ENCODE results near the gene CERS4.

Gene CERS4

GRCh38 chr19:8214802-8215201 lies 5.6 kb downstream of the CERS4 start:
- TF ChIP-seq, protein P1, sequence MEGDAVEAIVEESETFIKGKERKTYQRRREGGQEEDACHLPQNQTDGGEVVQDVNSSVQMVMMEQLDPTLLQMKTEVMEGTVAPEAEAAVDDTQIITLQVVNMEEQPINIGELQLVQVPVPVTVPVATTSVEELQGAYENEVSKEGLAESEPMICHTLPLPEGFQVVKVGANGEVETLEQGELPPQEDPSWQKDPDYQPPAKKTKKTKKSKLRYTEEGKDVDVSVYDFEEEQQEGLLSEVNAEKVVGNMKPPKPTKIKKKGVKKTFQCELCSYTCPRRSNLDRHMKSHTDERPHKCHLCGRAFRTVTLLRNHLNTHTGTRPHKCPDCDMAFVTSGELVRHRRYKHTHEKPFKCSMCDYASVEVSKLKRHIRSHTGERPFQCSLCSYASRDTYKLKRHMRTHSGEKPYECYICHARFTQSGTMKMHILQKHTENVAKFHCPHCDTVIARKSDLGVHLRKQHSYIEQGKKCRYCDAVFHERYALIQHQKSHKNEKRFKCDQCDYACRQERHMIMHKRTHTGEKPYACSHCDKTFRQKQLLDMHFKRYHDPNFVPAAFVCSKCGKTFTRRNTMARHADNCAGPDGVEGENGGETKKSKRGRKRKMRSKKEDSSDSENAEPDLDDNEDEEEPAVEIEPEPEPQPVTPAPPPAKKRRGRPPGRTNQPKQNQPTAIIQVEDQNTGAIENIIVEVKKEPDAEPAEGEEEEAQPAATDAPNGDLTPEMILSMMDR (IDR thresholded peaks at IDR 0.05) = no peak

DNA sequence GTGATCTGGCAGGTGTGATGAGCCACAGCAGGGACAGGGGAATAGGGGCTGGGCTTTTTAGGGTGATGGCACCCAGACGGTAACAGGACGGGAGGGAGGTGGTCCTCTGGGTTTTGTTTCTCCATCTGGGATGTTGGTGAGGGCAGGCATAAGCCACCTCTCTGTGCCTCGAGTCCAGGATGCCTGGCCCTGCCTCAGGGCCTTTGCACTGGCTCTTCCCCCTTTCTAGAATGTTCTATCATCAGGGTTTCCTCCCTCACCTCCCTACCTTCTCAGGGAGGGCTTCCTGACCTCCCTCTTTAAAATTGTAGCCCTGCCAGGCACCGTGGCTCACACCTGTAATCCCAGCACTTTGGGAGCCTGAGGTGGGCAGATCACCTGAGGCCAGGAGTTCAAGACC lies 6.6 kb downstream of the CERS4 start:
- TF ChIP-seq, protein P1 (IDR thresholded peaks at IDR 0.05) = no peak

- TF ChIP-seq, protein P1 (IDR thresholded peaks at IDR 0.05) = no peak
Measured at GRCh38 chr19:8216357-8216756, 7.2 kb downstream of the CERS4 start.

GRCh38 chr19:8220481-8220880 lies 11.3 kb downstream of the CERS4 start:
- TF ChIP-seq, protein P1 (IDR thresholded peaks at IDR 0.05) = no peak

DNA sequence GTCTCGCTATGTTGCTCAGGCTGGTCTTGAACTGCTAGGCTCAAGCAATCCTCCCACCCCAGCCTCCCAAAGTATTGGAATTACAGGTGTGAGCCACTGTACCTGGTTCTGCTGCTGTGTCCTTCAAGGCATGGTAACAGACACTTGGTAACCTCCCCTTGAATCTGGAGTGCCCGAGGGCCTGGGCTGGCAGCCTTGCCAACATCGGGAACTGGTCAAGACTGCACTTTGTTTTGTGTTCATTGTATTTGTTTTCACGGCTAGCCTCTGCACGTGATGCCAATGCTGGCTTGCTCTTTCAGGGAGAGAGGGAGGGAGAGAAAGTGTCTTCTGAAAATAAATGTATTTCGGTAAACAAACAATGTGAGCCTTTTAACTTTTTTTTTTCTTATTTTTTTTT lies 12.0 kb downstream of the CERS4 start:
- TF ChIP-seq, protein P1 (IDR thresholded peaks at IDR 0.05) = no peak

DNA sequence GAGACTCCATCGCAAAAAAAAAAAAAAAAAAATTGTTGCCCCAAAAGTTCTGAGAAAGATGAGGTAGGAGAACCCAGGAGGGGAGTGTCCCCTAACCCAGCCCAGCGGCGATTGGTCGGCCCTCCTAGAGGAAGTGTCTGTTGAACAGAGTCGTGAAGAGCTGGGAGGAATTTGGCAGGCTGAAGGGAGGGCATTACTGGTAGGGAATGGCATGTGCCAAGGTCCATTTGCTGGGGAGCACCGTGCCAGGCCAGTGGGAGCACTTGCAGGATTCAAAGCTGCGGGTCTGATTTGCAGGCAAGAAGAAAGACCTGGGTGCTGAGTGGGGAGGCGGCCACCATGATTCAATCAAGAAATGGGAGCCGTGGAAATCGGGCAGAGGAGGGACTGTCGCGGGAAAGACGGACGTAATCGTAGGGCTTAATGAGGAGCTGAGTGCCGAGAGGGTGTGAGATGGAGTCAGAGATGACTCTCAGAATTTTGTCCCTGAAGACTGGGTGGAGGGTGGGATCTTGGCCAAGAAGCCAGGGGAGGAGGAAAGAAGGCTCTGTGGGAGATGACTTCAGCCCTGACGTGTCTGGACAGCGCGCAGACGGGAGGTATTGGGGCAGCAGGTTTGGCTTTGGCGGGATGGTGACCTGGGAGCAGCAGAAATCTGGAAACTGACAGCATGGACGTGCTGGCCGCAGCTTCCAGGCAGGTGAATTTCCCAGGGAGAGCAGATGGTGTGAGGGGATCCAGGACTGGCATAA lies 15.4 kb downstream of the CERS4 start:
- TF ChIP-seq, protein P1 (IDR thresholded peaks at IDR 0.05) = no peak

DNA sequence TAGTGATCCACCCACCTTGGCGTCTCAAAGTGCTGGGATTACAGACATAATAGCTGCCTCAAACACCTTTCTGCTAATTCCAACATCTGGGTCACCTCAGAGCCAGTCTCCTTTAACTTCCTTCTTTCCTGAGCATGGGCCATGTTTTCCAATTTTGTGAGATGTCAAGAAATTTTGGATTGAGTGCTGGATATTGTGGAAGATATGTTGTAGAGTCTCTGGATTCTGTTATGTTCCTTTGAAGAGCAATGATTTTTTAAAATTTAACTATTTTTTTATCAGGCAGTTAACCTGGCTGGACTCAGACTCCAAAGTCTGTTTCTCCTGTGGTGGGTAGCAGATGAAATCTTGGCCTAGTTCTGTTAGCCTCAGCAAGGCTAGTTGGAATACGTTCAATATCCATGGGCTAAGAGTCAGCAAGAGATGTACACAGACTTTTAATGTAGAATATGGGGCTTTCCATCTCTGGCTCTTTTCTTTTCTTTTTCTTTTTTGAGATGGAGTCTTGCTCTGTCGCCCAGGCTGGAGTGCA lies 22.0 kb downstream of the CERS4 start:
- TF ChIP-seq, protein P1 (IDR thresholded peaks at IDR 0.05) = no peak

Data from LNCAP (cell line).